Hepatocyte (in vitro differentiated cells): ENCODE data around the gene CLASP2.

Experiments used
- CTCF ChIP-seq: fragments of 200-600 bp; sonication (generic); IDR thresholded peaks from 2 replicates; pipeline ENCODE4 v1.5.1; 2016; ENCODE audit warnings: antibody characterized with exemption, mild to moderate bottlenecking; ENCODE audit not compliant: poor library complexity
- EZH2 ChIP-seq: fragments of 200-600 bp; sonication (generic); IDR thresholded peaks from 2 replicates; pipeline ENCODE4 v1.6.1; 2016; ENCODE audit warnings: antibody characterized with exemption, mild to moderate bottlenecking, borderline replicate concordance

- TF ChIP-seq EZH2 (no peak), CTCF (no peak)
Observed at GRCh38 chr3:33578325-33579177, 139.5 kb downstream of the CLASP2 start.
